ENCODE measurements around the gene ZNF273. TPM values are rescaled to one million over a fixed set of nuclear protein-coding genes. Genes with fewer than 3 reads are reported as not detected.
A peak's percentile ranks its signal among the peaks of the same experiment; 100 is the strongest.
"Not testable (repeated sequence)": the region's sequence is repeated elsewhere in the genome, so short reads cannot be mapped to it uniquely, and the experiment has no call there.

ZNF273 gene
- polyA plus RNA-seq, 1 donor from 2014 or later: 21.7 TPM

GRCh38 chr7:64888901-64889685 lies 14.0 kb upstream of the ZNF273 start:
- Histone ChIP-seq H3K27me3 (ENCODE audit: insufficient read depth, low read depth, low read length) (peaks cover 33% of the 10 kb centered on the region), H2AFZ (ENCODE audit: low read depth, low read length) (no peak overlapping the region), H3F3A (ENCODE audit: insufficient read depth, low read length, poor library complexity, severe bottlenecking) (no peaks in the 10 kb centered on the region), H3K79me2 (replicated peaks; ENCODE audit: insufficient read depth, low read length) (no peaks in the 10 kb centered on the region), H3K27ac (ENCODE audit: low read length) (no peak overlapping the region), H3K9me2 (ENCODE audit: insufficient read depth, low read length) (no peaks in the 10 kb centered on the region), H3K4me3 (ENCODE audit: low read length) (peak overlapping the region; percentile 58), H3K4me2 (ENCODE audit: low read length) (no peak overlapping the region), H3K9me3 (ENCODE audit: low read length) (no peaks in the 10 kb centered on the region), H4K20me1 (ENCODE audit: insufficient read depth) (no peaks in the 10 kb centered on the region), H3K9ac (ENCODE audit: low read length) (no peak overlapping the region), H3K36me3 (ENCODE audit: insufficient read depth, low read length) (no peaks in the 10 kb centered on the region)
- TF ChIP-seq TAF1 (IDR thresholded peaks at IDR 0.05; ENCODE audit: low read depth) (no peak), EZH2 (IDR thresholded peaks at IDR 0.05; ENCODE audit: borderline replicate concordance, insufficient read depth, low read length, poor library complexity, severe bottlenecking) (no peak), RAD21 (conservative IDR thresholded peaks at IDR 0.05) (no peak), EP300 (conservative IDR thresholded peaks at IDR 0.05; ENCODE audit: poor library complexity, severe bottlenecking) (no peak), MXI1 (conservative IDR thresholded peaks at IDR 0.05; ENCODE audit: poor library complexity, severe bottlenecking) (no peak), SMC3 (conservative IDR thresholded peaks at IDR 0.05; ENCODE audit: poor library complexity) (no peak)
- TF ChIP-seq, protein P1, sequence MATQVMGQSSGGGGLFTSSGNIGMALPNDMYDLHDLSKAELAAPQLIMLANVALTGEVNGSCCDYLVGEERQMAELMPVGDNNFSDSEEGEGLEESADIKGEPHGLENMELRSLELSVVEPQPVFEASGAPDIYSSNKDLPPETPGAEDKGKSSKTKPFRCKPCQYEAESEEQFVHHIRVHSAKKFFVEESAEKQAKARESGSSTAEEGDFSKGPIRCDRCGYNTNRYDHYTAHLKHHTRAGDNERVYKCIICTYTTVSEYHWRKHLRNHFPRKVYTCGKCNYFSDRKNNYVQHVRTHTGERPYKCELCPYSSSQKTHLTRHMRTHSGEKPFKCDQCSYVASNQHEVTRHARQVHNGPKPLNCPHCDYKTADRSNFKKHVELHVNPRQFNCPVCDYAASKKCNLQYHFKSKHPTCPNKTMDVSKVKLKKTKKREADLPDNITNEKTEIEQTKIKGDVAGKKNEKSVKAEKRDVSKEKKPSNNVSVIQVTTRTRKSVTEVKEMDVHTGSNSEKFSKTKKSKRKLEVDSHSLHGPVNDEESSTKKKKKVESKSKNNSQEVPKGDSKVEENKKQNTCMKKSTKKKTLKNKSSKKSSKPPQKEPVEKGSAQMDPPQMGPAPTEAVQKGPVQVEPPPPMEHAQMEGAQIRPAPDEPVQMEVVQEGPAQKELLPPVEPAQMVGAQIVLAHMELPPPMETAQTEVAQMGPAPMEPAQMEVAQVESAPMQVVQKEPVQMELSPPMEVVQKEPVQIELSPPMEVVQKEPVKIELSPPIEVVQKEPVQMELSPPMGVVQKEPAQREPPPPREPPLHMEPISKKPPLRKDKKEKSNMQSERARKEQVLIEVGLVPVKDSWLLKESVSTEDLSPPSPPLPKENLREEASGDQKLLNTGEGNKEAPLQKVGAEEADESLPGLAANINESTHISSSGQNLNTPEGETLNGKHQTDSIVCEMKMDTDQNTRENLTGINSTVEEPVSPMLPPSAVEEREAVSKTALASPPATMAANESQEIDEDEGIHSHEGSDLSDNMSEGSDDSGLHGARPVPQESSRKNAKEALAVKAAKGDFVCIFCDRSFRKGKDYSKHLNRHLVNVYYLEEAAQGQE (IDR thresholded peaks at IDR 0.05; ENCODE audit: borderline replicate concordance): no peak
- TF ChIP-seq, protein P2, sequence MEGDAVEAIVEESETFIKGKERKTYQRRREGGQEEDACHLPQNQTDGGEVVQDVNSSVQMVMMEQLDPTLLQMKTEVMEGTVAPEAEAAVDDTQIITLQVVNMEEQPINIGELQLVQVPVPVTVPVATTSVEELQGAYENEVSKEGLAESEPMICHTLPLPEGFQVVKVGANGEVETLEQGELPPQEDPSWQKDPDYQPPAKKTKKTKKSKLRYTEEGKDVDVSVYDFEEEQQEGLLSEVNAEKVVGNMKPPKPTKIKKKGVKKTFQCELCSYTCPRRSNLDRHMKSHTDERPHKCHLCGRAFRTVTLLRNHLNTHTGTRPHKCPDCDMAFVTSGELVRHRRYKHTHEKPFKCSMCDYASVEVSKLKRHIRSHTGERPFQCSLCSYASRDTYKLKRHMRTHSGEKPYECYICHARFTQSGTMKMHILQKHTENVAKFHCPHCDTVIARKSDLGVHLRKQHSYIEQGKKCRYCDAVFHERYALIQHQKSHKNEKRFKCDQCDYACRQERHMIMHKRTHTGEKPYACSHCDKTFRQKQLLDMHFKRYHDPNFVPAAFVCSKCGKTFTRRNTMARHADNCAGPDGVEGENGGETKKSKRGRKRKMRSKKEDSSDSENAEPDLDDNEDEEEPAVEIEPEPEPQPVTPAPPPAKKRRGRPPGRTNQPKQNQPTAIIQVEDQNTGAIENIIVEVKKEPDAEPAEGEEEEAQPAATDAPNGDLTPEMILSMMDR (IDR thresholded peaks at IDR 0.05; ENCODE audit: poor library complexity, severe bottlenecking): no peak

DNA sequence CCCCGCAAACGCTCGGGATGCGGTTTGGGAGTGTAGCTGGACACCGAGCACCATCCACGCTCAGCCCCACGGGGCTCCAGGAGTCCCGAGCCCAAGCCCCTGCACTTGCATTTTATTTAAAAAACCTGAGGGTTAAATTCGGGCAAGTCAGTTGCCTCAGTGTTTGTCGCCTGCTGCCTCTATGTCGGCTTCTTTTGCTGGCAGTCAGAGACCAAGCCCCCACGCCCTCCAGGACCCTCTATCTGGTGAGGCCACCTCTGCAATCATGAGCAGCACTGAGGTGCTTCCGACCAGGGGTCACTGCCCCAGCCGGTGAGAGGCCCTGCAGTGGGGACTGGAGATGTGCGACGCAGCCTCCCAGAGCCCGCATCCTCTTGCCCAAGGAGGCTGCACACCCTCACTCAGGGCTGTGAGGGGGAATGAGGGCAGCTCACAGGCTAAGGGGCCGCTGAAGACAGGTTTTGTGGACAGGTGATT lies 13.3 kb upstream of the ZNF273 start:
- H3K27me3 ChIP-seq (ENCODE audit: insufficient read depth, low read depth, low read length): peaks cover 33% of the 10 kb centered on the region
- H3K9me2 ChIP-seq (ENCODE audit: insufficient read depth, low read length): no peaks in the 10 kb centered on the region
- no peaks in the 10 kb centered on the region for H3K9me3 ChIP-seq (ENCODE audit: low read length)
- H3K4me2 ChIP-seq (ENCODE audit: low read length): no peak overlapping the region
- H3K36me3 ChIP-seq (ENCODE audit: insufficient read depth, low read length): no peaks in the 10 kb centered on the region
- TF ChIP-seq POLR2AphosphoS5 (IDR thresholded peaks at IDR 0.05): no peak
- TF ChIP-seq EP300 (conservative IDR thresholded peaks at IDR 0.05; ENCODE audit: poor library complexity, severe bottlenecking): no peak
- no peak for TF ChIP-seq MXI1 (conservative IDR thresholded peaks at IDR 0.05; ENCODE audit: poor library complexity, severe bottlenecking)
- TF ChIP-seq, protein P2 (IDR thresholded peaks at IDR 0.05; ENCODE audit: poor library complexity, severe bottlenecking): no peak
- no peak for TF ChIP-seq RAD21 (conservative IDR thresholded peaks at IDR 0.05)
- no peak for TF ChIP-seq EZH2 (IDR thresholded peaks at IDR 0.05; ENCODE audit: borderline replicate concordance, insufficient read depth, low read length, poor library complexity, severe bottlenecking)
- TF ChIP-seq SMC3 (conservative IDR thresholded peaks at IDR 0.05; ENCODE audit: poor library complexity): no peak
- TF ChIP-seq TAF1 (IDR thresholded peaks at IDR 0.05; ENCODE audit: low read depth): no peak
- TF ChIP-seq, protein P1 (IDR thresholded peaks at IDR 0.05; ENCODE audit: borderline replicate concordance): no peak
- H4K20me1 ChIP-seq (ENCODE audit: insufficient read depth): no peaks in the 10 kb centered on the region
- H3K9ac ChIP-seq (ENCODE audit: low read length): no peak overlapping the region
- H3K4me3 ChIP-seq (ENCODE audit: low read length): peak overlapping the region; percentile 58
- H3K27ac ChIP-seq (ENCODE audit: low read length): no peak overlapping the region
- no peak overlapping the region for H2AFZ ChIP-seq (ENCODE audit: low read depth, low read length)
- no peaks in the 10 kb centered on the region for H3F3A ChIP-seq (ENCODE audit: insufficient read depth, low read length, poor library complexity, severe bottlenecking)
- no peaks in the 10 kb centered on the region for H3K79me2 ChIP-seq (replicated peaks; ENCODE audit: insufficient read depth, low read length)

- peaks cover 33% of the 10 kb centered on the region for H3K27me3 ChIP-seq (ENCODE audit: insufficient read depth, low read depth, low read length)
- not testable (repeated sequence) for H3K9me3 ChIP-seq (ENCODE audit: low read length); H3K4me2 ChIP-seq (ENCODE audit: low read length); H3K27ac ChIP-seq (ENCODE audit: low read length); H3F3A ChIP-seq (ENCODE audit: insufficient read depth, low read length, poor library complexity, severe bottlenecking); H3K4me3 ChIP-seq (ENCODE audit: low read length); H3K9me2 ChIP-seq (ENCODE audit: insufficient read depth, low read length); H3K79me2 ChIP-seq (replicated peaks; ENCODE audit: insufficient read depth, low read length); H3K36me3 ChIP-seq (ENCODE audit: insufficient read depth, low read length); H4K20me1 ChIP-seq (ENCODE audit: insufficient read depth); H3K9ac ChIP-seq (ENCODE audit: low read length); H2AFZ ChIP-seq (ENCODE audit: low read depth, low read length)
Observed at GRCh38 chr7:64890273-64890672, 12.8 kb upstream of the ZNF273 start.
